CD14-positive monocyte (primary cell): ENCODE measurements around the gene CDH4. TPM values are rescaled to one million over a fixed set of nuclear protein-coding genes. Genes with fewer than 3 reads are reported as not detected.

Experiments used
- DNase-seq, 3 donors: peaks; one replicate each; pipeline ENCODE4 v3.0.0-alpha.2; 2011 to 2022
- H2AFZ ChIP-seq: 2 replicates; pipeline ENCODE4 v1.6.0; 2012; ENCODE audit warnings: mild to moderate bottlenecking, low read depth, low read length, inconsistent platforms; ENCODE audit not compliant: insufficient read depth, poor library complexity, severe bottlenecking
- H3K27ac ChIP-seq, 2 donors: 1 replicate in 1 of 2; 2 replicates in 1 of 2; pipeline ENCODE4 v1.5.1; 2012 to 2013; ENCODE audit warnings: low read length in 2 of 2, control low read depth in 1 of 2, inconsistent platforms in 1 of 2, low read depth in 1 of 2, mild to moderate bottlenecking in 1 of 2
- H3K27me3 ChIP-seq, 2 donors: one replicate each; pipeline versions ENCODE4 v1.6.0 to v1.6.1; 2011 to 2013; ENCODE audit warnings: low read length in 2 of 2; ENCODE audit not compliant: control insufficient read depth in 2 of 2, insufficient read depth in 2 of 2
- H3K36me3 ChIP-seq, 2 donors: replicated peaks in 1 of 2; 1 replicate in 1 of 2; 2 replicates in 1 of 2; pipeline versions ENCODE4 v1.5.1 to v1.6.1; 2012 to 2013; ENCODE audit warnings: low read length in 2 of 2, control low read depth in 1 of 2, inconsistent platforms in 1 of 2, mild to moderate bottlenecking in 1 of 2; ENCODE audit not compliant: insufficient read depth in 2 of 2, control insufficient read depth in 1 of 2
- H3K4me1 ChIP-seq, 2 donors: 1 replicate in 1 of 2; 2 replicates in 1 of 2; pipeline versions ENCODE4 v1.5.1 to v1.6.1; 2012 to 2013; ENCODE audit warnings: low read length in 2 of 2, control low read depth in 1 of 2, inconsistent platforms in 1 of 2, mild to moderate bottlenecking in 1 of 2, moderate library complexity in 1 of 2; ENCODE audit not compliant: insufficient read depth in 2 of 2, control insufficient read depth in 1 of 2
- H3K4me2 ChIP-seq: replicated peaks from 2 replicates; pipeline ENCODE3; 2012; ENCODE audit warnings: low read length, moderate library complexity, mild to moderate bottlenecking; ENCODE audit not compliant: poor library complexity, severe bottlenecking; ENCODE audit errors: extremely low read depth
- H3K4me3 ChIP-seq, 3 experiments: fragments of 200-600 bp in 1 of 3; sonication (generic) in 1 of 3; replicated peaks in 1 of 3; 1 replicate in 2 of 3; 2 replicates in 1 of 3; pipeline ENCODE4 v1.5.1; 2011 to 2013; ENCODE audit warnings: low read length in 3 of 3, mild to moderate bottlenecking in 3 of 3, control low read depth in 2 of 3, low read depth in 2 of 3, inconsistent platforms in 1 of 3, moderate library complexity in 1 of 3
- H3K79me2 ChIP-seq: 2 replicates; pipeline ENCODE4 v1.6.0; 2012; ENCODE audit warnings: mild to moderate bottlenecking, control low read depth, inconsistent platforms, low read length, moderate library complexity; ENCODE audit not compliant: insufficient read depth
- H3K9ac ChIP-seq: 2 replicates; pipeline ENCODE4 v1.6.0; 2017; ENCODE audit warnings: low read length, mild to moderate bottlenecking; ENCODE audit not compliant: insufficient read depth, poor library complexity, severe bottlenecking
- H3K9me3 ChIP-seq, 2 donors: replicated peaks in 1 of 2; 1 replicate in 1 of 2; 2 replicates in 1 of 2; pipeline versions ENCODE4 v1.5.1 to v1.6.1; 2012 to 2013; ENCODE audit warnings: low read length in 2 of 2, control low read depth in 1 of 2; ENCODE audit not compliant: control insufficient read depth in 1 of 2, insufficient read depth in 1 of 2
- H4K20me1 ChIP-seq: 2 replicates; pipeline ENCODE4 v1.6.0; 2012; ENCODE audit warnings: mild to moderate bottlenecking, low read length, control low read depth, moderate library complexity; ENCODE audit not compliant: insufficient read depth
- H3K27ac Mint-ChIP-seq, 7 donors: one replicate each; pipeline ENCODE4 v1.8.0; 2020; ENCODE audit warnings: mild to moderate bottlenecking in 7 of 7, mixed read lengths in 7 of 7, moderate library complexity in 6 of 7, inconsistent platforms in 2 of 7
- H3K27me3 Mint-ChIP-seq, 3 donors: one replicate each; pipeline ENCODE4 v1.8.0; 2021 to 2022; ENCODE audit warnings: low read depth in 3 of 3, mild to moderate bottlenecking in 3 of 3, mixed read lengths in 3 of 3, moderate library complexity in 3 of 3, inconsistent platforms in 1 of 3
- H3K36me3 Mint-ChIP-seq, 2 donors: one replicate each; pipeline ENCODE4 v1.8.0; 2020; ENCODE audit warnings: mixed read lengths in 2 of 2, inconsistent platforms in 1 of 2, mild to moderate bottlenecking in 1 of 2
- H3K4me1 Mint-ChIP-seq: one replicate; pipeline ENCODE4 v1.8.0; 2020; ENCODE audit warnings: mild to moderate bottlenecking, mixed read lengths
- H3K4me3 Mint-ChIP-seq, 2 donors: one replicate each; pipeline ENCODE4 v1.8.0; 2020; ENCODE audit warnings: mild to moderate bottlenecking in 2 of 2, mixed read lengths in 2 of 2, moderate library complexity in 1 of 2
- H3K9me3 Mint-ChIP-seq, 7 donors: one replicate each; pipeline ENCODE4 v1.8.0; 2020 to 2022; ENCODE audit warnings: mixed read lengths in 7 of 7, mild to moderate bottlenecking in 6 of 7, moderate library complexity in 6 of 7, inconsistent platforms in 2 of 7
- WGBS: methylation state at CpG from one replicate; pipeline ENCODE4 v1.1.5; 2013; ENCODE audit warnings: missing lambda C conversion rate; ENCODE audit not compliant: insufficient coverage; 5-methylcytosine and 5-hydroxymethylcytosine counted together
- intact Hi-C, 2 donors: fragments of 100-400 bp; cut with micrococcal nuclease; formaldehyde crosslinking; loops; one replicate each; pipeline versions ENCODE4 v1.15.0 to v1.15.1; 2023
- polyA plus RNA-seq, 3 donors: library from polyadenylated mRNA; depleted of rRNA in 1 of 3; unstranded in 2 of 3; stranded (reverse) in 1 of 3; fragments of 300-500 nt in 2 of 3; fragments of >200 nt in 1 of 3; fragmentation: Illumina TruSeq in 2 of 3; gene quantifications; 1 replicate in 2 of 3; 2 replicates in 1 of 3; pipeline ENCODE4 v1.2.3, GENCODE V29; 2012 to 2021
- TF ChIP-seq, protein P1 (sequence below): fragments of 200-600 bp; IDR thresholded peaks from one replicate; pipeline ENCODE4 v1.8.0; 2022; ENCODE audit warnings: antibody characterized with exemption, mild to moderate bottlenecking

CDH4 gene
- polyA plus RNA-seq, 3 donors: not detected

DNA sequence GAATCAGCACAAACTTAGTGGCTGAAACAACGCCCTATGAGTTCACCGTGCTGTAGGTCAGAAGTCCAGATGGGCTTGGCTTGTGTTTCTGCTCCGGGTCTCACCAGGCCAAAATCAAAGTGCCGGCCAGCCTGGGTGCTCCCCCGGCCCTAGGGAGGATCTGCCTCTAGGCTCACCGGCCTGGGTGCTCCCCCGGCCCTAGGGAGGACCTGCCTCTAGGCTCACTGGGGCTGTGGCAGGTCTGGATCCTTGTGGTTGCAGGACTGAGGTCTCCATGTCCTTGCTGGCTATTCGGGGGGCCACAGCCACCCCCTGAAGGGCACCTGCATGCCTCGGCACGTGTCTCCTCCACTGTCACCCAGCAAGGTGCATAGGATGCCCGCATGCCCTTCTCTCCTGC lies 597.3 kb downstream of the CDH4 start:
- peaks cover 0 to 99% of the 10 kb centered on the region in 2 donors for H3K9me3 ChIP-seq
- H3K79me2 ChIP-seq: no peaks in the 10 kb centered on the region
- H4K20me1 ChIP-seq: no peaks in the 10 kb centered on the region
- H3K4me3 ChIP-seq: no peak overlapping the region
- intact Hi-C loops: no loop called here
- TF ChIP-seq, protein P1, sequence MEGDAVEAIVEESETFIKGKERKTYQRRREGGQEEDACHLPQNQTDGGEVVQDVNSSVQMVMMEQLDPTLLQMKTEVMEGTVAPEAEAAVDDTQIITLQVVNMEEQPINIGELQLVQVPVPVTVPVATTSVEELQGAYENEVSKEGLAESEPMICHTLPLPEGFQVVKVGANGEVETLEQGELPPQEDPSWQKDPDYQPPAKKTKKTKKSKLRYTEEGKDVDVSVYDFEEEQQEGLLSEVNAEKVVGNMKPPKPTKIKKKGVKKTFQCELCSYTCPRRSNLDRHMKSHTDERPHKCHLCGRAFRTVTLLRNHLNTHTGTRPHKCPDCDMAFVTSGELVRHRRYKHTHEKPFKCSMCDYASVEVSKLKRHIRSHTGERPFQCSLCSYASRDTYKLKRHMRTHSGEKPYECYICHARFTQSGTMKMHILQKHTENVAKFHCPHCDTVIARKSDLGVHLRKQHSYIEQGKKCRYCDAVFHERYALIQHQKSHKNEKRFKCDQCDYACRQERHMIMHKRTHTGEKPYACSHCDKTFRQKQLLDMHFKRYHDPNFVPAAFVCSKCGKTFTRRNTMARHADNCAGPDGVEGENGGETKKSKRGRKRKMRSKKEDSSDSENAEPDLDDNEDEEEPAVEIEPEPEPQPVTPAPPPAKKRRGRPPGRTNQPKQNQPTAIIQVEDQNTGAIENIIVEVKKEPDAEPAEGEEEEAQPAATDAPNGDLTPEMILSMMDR: no peak
- Mint-ChIP-seq H3K27ac (no peak overlapping the region), H3K36me3 (no peaks in the 10 kb centered on the region), H3K4me1 (no peaks in the 10 kb centered on the region), H3K9me3 (peaks cover 2 to 81% (median 48%) of the 10 kb centered on the region in 7 donors), H3K27me3 (peaks cover 0 to 1% (median 1%) of the 10 kb centered on the region in 3 donors), H3K4me3 (no peak overlapping the region)
- no peak overlapping the region for H3K4me2 ChIP-seq
- no peak overlapping the region for H3K9ac ChIP-seq
- no peak for DNase-seq
- H2AFZ ChIP-seq: no peak overlapping the region
- H3K4me1 ChIP-seq: no peaks in the 10 kb centered on the region
- no peaks in the 10 kb centered on the region for H3K27me3 ChIP-seq
- 95% methylated on average over 11 of the region's 11 CpGs for WGBS
- H3K27ac ChIP-seq: no peak overlapping the region
- H3K36me3 ChIP-seq: no peaks in the 10 kb centered on the region

DNA sequence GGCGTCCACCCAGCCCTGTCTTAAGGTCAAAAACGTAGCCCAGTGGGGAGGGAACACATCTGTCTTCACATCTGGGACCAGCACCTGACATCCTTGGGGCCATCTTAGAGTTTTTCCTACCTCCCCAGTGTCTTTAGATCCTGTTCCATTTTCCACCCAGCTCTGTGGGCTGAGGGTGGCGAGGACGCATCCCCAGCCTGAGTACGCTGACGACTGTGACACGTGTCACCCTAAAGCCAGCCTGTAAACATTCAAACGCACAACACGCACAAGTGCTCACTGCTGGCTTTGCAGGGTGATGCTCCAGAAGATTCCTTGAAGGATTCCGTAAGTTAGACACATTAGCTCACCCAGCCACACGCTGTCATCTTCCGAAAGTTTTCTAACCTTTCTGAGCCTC lies 597.8 kb downstream of the CDH4 start:
- peaks cover 0 to 1% (median 1%) of the 10 kb centered on the region in 3 donors for H3K27me3 Mint-ChIP-seq
- peaks cover 0 to 99% of the 10 kb centered on the region in 2 donors for H3K9me3 ChIP-seq
- H3K4me1 Mint-ChIP-seq: no peaks in the 10 kb centered on the region

More for the DNA sequence above, 597.8 kb downstream of the CDH4 start:
- no peak overlapping the region for H3K4me3 Mint-ChIP-seq
- H3K27me3 ChIP-seq: no peaks in the 10 kb centered on the region
- H3K9me3 Mint-ChIP-seq: peaks cover 2 to 76% (median 46%) of the 10 kb centered on the region in 7 donors
- H3K27ac ChIP-seq: no peak overlapping the region
- no peak overlapping the region for H2AFZ ChIP-seq
- H3K36me3 Mint-ChIP-seq: no peaks in the 10 kb centered on the region
- no peak overlapping the region for H3K27ac Mint-ChIP-seq
- H3K9ac ChIP-seq: no peak overlapping the region
- no peak overlapping the region for H3K4me2 ChIP-seq
- no peaks in the 10 kb centered on the region for H3K4me1 ChIP-seq
- WGBS: 87% methylated on average over 9 of the region's 12 CpGs
- no peaks in the 10 kb centered on the region for H4K20me1 ChIP-seq
- H3K36me3 ChIP-seq: no peaks in the 10 kb centered on the region
- intact Hi-C loops: no loop called here
- DNase-seq: no peak
- H3K4me3 ChIP-seq: no peak overlapping the region
- TF ChIP-seq, protein P1: no peak
- no peaks in the 10 kb centered on the region for H3K79me2 ChIP-seq
